Gastrocnemius medialis (tissue), 4 donors: ENCODE data around the gene KCNK2.

Experiments used
- CTCF ChIP-seq, 5 experiments: fragments of 450-650 bp in 3 of 5; fragments of 200-600 bp in 2 of 5; sonication (generic) in 2 of 5; IDR thresholded peaks in 4 of 5; conservative IDR thresholded peaks in 1 of 5; 1 replicate in 4 of 5; 2 replicates in 1 of 5; pipeline ENCODE4 v1.5.1; 2016 to 2019; ENCODE audit warnings: antibody characterized with exemption in 5 of 5, mild to moderate bottlenecking in 3 of 5, moderate library complexity in 3 of 5
- POLR2A ChIP-seq, 2 donors: fragments of 450-650 bp; IDR thresholded peaks; one replicate each; pipeline ENCODE4 v1.6.1; 2017; ENCODE audit warnings: antibody characterized with exemption in 2 of 2, mild to moderate bottlenecking in 2 of 2, moderate library complexity in 2 of 2

- no peak for TF ChIP-seq CTCF (IDR thresholded peaks at IDR 0.05 in 4 of 5, conservative IDR thresholded peaks at IDR 0.05 in 1 of 5)
- no peak for TF ChIP-seq POLR2A (IDR thresholded peaks at IDR 0.05)
These were observed 69.5 kb downstream of the KCNK2 start for GRCh38 chr1:215151841-215152549.
